HG02981 (cell line): ENCODE measurements around the gene PEX11B.
A peak's percentile ranks its signal among the peaks of the same experiment; 100 is the strongest.

ENCODE experiments used
- ATAC-seq: cut with Tn5 transposase; IDR thresholded peaks from one replicate; pipeline ENCODE4 v1.9.1; 2021; ENCODE audit warnings: mild to moderate bottlenecking, moderate library complexity; ENCODE audit not compliant: unreplicated experiment

Gene PEX11B, protein sequence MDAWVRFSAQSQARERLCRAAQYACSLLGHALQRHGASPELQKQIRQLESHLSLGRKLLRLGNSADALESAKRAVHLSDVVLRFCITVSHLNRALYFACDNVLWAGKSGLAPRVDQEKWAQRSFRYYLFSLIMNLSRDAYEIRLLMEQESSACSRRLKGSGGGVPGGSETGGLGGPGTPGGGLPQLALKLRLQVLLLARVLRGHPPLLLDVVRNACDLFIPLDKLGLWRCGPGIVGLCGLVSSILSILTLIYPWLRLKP

DNA sequence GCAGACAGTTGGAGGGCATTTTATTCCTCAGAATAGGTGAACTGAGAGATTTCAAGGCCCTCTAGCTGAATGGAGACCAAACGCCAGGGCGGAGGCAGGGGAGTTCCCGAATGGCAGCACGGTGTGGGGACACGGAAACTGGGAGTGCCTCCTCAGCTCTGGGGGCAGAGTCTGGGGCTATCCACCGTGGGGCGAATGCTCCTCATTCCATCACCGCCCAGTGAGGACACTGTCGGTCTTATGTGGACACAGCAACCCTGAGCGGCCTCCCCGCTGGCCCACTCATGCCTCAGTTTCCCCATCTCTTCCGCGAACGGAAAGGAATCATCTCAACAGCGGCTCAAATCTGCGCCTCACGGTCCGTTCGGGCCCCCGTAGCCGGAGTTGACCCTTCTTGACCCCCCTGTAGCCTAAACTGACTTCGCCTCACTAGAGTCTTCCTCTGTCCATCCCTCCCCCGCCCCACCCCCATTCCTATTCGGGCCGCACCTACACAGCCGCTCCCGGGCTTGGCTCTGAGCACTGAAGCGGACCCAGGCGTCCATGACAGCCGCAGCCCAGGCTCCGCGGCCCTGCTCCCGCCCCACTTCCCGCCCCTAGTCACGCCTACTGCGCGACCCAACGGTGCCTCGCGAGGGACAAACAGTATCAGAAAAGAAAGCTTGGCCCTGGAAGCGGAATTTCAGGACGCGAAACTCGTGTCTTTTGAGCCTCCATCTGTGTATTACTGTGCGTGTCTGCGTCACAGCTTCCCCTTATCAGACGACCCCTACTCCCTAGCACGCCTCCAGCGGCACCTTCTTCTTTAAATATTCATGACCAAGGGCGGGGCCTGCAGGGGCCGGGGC is at the start of gene PEX11B:
Gene PEX11B, minus strand, starts transcription at position 574 of the 848 bp plus-strand sequence. Its CDS starts 29 bp downstream, at position 545.
- ATAC-seq = peak; percentile 70

DNA sequence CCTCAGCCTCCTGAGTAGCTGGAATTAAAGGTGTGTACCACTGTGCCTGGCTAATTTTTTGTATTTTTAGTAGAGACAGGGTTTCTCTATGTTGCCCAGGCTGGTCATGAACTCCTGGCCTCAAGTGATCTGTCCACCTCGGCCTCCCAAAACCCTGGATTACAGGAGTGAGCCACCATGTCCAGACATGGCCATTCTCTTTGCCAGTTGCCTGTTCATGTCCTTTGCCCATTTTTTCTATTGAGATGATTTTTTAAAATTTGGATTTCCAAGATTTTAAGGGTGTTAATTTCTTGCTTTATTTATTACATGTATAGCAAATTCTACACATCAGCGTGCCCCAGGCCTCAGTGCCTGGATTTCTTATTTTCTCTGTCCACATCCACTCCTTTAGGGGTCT is 48.8 kb upstream of the PEX11B start:
- ATAC-seq = no peak

DNA sequence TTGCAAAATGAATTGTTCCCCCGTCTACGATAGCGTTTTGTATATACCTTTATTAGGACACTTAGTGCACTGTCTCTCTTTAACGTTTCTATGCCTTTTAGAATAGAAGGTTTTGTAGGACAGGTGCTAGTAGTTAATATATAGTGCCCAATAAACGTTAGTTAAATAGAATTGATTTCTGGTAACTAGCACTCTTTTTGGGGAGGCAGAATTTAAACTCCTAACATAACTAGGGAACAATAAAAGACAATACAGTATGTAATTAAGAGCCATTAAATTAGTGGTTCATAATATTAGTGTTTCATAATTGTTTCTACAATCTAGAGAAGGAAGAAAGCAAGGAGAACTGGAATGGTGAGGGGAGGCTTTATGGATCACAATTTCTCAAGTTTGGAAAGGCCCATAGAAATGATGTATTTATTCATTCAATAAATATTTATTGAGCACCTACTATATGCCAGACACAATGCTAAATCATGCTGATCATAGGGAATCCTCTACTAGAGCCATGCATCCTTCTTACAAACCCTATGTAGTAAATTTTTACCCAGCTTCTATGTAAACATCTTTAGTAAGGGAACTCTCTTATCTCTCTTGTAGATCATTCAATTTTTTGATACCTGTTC is 46.7 kb upstream of the PEX11B start:
- ATAC-seq = no peak

DNA sequence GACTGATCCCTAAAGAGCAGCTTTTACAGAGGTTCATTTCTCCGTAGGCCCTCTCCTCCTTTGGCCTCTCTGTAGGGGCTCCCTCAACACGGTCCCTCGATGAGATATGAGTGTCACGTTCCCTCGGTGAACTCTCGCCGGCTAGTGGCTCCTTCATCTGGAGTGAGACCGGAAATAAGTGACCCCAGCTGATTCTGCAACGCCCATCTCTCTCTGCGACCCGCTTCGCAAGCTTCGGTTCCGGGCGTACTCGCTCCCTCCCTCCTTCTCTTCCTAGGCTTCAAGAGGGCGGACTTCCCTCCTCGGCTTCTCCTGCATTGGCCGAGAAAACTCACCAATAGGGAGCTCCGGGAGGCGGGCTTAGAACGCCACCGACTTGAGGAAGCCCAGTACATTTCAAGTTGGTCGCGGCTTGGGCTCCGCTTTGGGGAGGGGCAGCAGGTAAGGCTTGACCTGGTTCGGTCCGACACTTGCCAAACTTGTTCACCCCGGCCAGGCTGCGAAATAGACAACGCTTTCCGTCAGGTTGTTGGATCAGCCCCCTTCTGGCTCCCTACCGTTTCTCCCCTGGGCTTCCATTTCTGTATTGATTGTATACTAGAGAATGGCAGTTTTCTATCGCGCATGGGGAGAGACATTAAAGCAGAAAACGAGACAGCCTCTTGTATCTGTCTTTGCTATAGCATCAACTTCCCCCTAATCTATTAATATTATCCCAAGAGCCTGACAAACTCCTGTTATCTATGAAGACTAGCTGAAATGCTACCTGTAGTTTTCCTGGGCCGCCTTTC is 46.0 kb upstream of the PEX11B start, which contains the start of the genes ANKRD34A and POLR3GL:
Gene ANKRD34A, minus strand, starts transcription at position 248 of the 791 bp plus-strand sequence. CDS start 2,816 bp downstream, outside the sequence.
Gene POLR3GL, plus strand, starts transcription at position 363 of the 791 bp plus-strand sequence. CDS start 10,176 bp downstream, outside the sequence.
- ATAC-seq = peak; percentile 85

DNA sequence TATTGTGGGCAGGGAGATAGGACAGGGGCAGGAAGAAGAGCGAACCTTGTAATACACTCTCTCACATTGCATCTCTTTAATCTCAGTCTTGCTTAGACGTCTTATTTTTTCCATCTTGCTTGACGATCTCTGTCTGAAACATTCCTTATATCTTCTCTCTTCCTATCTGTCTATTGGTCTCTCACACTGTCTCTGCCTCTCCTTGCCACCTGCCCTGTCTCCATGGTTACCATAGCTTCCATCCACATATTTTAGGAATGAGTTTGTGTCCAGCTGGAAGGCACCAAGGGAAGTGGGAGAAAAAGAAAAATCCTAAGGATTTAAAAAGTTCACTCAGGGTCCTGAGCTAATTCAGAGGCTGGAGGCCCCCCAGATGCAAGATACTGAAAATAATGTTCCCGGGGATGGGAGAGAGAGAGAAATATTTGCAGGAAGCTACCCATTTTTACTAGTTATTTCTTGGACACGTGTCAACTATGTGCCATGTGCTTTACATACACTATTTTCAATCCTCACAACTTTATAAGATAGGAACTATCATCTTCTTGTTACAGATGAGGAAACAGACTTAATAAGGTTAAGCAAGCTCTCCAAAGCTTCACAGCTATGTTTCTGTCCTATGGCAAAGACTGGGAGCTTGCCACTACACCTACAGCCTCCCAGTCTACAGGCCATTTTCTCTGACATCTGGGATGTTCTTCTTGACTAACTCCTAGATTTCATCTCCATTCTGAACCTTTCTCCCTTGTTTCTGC is 44.9 kb upstream of the PEX11B start:
- no peak for ATAC-seq

DNA sequence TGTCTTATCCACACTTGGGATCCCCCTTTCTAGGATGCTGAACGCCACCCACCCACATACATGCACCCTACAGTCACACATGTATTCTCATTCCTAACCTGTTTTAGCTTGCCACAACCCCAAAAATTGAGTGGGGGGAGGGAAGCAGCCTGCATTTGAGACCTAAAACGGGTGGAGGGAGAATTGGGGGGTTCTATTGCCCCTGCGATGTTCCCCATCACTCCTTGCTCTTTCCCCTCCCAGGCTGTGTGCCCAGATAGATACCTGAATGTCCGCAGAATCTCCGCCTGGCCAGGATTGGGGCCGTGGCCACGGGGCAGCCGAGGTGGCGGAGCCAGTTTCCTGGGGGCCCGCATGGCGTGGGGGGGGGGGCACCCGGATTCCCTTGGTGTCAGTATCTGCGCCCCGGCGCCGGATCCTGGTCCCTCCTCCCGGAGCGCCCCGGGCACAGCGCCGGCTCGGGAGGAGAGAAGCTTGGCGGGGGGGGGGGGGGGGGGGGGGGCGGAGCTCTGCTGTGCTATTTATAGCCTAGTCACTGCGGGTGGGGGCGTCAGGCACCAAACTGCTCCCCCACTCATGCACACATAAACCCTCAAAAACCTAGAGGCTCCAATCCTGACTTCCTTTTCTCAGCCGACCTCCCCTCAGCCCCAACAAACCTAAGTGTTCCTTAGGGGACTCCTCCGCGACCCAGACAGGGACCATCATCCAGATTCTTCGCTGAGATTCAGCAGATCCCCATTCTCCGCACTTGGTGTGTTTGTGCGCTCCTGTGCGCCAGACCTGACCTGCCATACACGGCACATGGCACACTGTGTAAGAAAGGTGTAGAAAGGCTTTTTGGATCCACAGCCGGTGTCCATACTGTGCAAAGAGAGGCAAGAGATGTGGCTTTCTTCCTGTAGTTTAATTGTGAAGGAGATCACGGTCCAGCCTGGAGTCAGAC is 43.9 kb upstream of the PEX11B start:
- no peak for ATAC-seq

DNA sequence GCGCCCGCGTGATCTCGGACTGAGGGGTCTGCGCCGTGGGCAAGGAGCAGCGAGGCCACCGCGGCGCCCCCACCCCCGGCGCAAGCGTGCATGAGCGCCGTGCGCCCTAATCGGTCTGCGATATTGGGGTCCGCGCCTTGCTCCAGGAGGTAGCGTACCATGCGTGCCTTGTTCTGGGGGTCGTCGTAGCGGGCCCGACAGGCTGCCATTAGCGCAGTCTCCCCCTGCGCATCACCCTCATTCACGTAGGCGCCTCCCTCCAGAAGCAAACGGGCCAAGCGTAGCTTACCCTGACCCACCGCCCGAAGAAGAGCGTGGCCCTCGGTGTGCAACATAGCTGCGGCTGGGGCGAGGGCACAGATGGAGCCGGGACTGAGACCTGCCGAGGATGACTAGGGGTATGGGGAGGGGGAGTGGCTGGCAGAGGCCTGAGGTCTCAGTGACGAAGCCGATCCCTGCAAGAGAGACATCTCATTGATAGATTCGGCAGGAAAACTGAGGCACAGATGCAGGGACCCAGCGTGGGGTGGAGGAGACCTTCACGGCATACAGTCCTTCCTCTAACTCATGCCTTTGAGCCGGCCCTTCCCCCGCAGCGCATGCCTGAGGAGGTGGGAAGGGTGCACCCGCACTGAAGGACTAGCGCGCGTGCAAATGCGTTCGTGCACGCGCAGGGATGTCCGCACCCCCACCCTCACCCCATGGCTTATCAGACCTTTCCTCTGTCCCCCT is 43.1 kb upstream of the PEX11B start:
- ATAC-seq = no peak

DNA sequence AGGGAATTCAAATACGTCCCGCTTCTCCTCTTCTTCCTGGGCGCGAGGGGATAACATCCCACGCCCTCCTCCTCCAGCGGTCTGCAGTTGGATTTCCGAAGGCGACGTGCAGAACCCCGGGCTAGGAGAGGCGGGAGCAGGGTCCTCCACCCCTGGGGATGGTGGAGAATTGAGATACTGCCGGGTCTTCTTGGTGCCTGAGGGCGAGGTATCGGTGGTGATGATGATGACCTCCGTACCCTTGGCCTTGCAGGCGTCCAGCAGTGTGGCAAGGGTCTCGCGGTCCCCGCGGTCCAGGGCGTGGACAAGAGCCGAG is 42.5 kb upstream of the PEX11B start:
- ATAC-seq = no peak

DNA sequence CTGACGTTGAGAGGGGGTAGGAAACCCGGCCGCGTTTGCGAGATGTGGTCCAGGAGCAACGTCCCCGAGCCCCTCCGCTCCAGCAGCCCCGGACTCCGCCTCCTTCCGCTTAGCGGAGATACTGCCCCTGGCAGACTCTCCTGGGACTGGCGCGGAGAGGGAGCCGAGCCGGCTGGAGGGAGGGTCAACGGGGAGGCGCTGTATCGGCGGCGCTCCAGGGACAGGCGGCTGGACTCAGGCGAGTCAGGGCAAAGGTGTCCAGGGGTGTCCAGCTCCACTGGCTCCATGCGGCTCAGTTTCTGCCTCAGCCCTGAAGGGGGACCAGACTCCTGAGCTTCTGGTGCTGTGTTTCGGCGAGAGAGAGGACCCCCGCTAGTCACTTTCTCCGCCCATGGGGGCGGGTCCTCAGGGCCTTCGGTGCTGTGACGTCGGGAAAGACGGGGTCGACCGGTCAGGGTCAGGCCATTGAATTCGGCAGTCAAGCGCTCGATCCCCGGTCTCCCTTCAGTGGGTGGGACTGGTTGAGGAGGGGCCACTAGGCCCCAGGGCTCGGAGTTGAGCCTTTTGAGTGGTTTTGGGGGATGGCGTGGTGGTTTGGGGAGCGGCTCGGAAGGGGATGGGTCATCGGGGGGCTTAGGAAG is 42.1 kb upstream of the PEX11B start:
- no peak for ATAC-seq

DNA sequence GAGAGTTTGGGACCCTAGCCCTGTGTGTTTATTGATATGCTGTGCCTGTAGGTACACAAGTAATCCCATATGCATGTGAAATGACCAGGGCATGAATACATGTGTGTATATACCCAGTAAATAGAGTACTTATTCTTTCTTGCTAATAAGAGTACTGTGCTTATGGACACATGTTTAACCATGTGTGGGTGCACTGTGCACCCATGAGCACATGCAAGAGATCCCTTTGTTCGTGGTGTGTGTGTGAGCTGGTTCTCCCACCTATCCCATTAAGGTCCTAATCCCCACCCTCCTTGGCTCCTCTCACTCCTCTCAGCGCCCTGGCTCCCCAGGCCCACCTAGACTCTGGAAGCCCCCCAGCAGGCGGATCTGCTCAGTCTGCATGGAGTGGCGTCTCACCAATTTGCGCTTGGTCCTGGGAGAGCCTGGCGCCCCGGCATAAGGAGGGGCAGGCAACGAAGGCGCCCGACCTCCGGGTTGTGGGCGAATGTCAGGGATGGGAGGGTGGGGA is 41.5 kb upstream of the PEX11B start:
- no peak for ATAC-seq

DNA sequence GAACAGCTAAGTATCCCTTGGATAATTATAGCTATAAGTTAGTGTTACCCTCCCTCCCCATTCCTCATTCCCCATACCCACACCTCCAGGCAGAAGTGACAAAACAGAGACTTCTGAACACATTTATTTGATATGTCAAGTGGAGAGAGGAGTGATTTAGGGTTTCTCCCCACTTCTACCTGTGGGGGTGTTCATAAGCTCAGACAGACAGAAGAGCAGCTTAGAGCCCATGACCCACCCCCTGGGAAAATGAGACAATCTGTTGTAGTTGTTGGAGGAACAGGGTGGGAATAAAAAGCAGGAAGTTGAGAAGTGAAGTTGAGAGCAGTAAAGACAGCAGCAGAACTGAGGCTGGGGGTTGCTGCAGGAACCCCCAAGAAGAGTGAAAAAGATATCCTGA is 40.8 kb upstream of the PEX11B start:
- ATAC-seq = no peak

DNA sequence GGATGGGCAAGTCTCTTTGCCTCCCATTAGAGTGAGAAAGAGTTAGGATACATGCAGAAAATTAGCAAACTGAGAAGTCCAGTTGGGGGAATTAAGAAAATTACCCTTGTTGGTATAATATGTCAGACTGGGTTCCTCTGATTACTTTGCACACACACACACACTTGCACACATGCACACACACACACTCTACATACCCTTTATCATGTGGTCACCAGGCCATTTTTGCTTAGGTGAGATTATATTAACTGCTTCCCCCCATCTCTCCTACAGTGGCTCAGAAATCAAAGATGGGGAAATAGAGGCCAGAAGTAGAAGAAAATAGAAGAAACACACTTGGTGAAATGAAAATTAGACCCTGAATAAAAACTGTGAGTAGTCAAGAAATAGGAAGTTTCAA is 40.2 kb upstream of the PEX11B start:
- ATAC-seq = no peak

DNA sequence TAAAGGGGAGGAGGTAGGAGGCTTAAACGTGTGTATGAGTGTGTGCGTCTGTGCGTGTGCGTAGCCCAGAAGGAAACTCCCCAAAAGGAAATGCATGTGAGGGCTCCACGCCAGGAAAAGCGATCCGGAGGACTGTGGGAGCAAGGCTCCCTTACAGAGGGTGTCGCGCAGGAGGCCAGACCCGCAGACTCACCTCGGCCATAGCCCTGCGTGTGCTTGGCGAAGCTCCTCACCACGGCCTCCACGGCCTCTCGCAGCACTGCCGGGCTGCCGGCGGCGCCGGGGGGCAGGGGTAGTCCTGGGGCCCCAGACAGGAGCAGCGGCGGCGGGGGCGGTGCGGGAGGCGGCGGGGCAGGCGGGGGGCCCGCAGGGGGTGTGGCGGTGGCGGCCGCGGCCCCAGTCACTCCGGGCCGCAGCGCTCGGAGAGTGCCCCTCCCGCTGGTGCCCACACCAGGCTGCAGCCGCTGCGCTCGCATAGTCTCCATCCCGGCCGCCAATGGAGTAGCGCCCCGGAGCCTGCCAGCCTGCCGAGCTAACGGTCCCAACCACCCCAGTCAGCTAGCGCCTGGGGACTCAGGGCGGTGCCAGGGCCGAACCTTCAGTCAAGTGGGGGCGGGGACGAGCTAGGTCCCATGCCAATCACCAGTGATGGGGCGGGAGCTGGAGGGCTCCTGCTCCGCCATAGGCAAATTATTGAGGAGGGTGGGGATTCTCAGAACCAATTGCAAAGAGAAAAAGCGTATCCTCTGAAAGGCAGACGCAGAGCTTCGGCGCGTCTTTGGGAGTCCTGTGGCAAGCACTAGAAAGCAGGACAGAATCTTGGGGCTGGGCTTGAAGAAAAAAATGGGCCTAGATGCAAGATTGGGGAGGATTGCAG is 39.2 kb upstream of the PEX11B start, which contains the start of gene LIX1L:
Gene LIX1L, minus strand, starts transcription at position 575 of the 877 bp plus-strand sequence. Its CDS starts 90 bp downstream, at position 485.
- peak; percentile 85 for ATAC-seq

DNA sequence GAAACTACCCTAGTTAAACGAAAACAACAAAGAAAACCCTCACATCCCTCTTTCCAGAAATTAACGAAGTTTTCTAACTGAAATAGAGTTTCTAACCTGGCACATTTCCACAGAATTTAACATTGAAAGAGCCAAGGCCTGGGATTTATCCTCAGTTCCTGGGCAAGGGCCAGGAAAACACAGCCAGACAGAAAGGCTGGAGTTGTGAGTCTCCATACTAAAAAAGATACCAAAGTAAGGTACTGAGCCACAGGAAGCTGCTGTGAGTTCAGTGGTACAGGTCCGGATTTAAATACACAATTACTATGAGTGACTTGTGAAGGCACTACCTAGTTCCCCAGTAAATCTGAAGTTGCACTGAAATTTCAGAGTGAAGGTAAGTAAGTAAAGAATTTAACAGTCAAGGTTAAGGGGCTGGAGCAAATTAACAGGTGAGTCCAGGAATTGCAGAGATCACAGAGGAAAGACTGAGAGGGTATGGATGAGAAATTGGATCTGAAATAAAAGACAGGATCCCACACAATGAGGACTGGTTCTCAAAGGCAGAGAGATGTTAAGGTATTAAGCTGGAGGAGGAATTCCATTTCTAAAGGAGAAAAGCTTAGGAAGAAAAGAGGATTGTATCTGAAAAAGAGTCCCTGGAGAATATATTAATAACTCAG is 38.4 kb upstream of the PEX11B start:
- no peak for ATAC-seq

DNA sequence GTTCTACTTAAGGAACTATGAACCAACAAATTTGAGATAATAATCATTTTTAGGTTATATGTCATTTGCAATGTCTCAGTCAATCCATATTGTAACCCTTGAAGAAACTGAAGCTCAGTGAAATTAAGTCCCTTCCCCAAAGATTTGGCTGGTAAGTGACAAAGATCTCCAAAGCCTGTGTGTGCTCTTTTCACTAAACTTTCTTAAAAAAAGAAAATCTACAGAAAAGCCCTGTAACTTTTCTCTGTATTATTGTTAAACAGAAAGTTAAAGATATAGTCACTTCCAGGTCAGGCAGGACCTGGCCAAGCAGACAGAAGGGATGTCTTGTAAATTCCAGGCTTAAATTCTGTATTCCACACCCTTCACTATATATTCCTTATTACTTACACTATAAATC is 37.8 kb upstream of the PEX11B start:
- no peak for ATAC-seq

DNA sequence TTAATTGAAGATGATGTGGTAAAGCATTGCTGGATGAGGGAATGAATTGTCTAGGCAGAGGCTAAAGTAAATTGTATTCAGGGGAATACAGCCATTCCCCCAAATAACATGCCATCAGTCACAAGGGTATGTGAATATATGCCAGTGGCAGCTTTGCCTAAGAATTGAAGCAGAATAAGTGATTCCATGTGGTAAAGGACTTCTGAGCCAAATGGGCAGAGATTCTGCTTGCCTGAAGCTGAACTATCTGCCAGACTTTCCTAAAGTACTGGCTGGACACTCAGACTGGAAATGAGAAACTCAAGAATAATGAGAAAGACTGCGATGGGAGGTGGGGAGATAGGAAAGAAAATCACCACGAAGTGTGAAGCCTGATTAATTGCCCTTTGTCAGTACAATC is 36.9 kb upstream of the PEX11B start:
- no peak for ATAC-seq
